HepG2 (cell line): ENCODE data around the gene PRDX2. TPM values are rescaled to one million over a fixed set of nuclear protein-coding genes. Genes with fewer than 3 reads are reported as not detected.

Source experiments
- AGO2 ChIP-seq: fragments of 200-400 bp; formaldehyde crosslinking; optimal IDR thresholded peaks from 2 replicates; pipeline ENCODE3; 2017; ENCODE audit warnings: mild to moderate bottlenecking, low read depth, low read length, moderate library complexity
- CHCHD3 ChIP-seq: sonication (generic); formaldehyde crosslinking; IDR thresholded peaks from 2 replicates; pipeline ENCODE4 v1.8.0; 2022; ENCODE audit warnings: mild to moderate bottlenecking, missing genetic modification reagents, moderate library complexity
- HDAC6 ChIP-seq: fragments of 200-600 bp; sonication (generic); IDR thresholded peaks from 2 replicates; pipeline ENCODE4 v1.7.0; 2017; ENCODE audit warnings: mild to moderate bottlenecking, antibody characterized with exemption, low read length, low read depth
- NFE2L2 ChIP-seq: fragments of 150-350 bp; IDR thresholded peaks from 2 replicates; pipeline ENCODE4 v1.6.1; 2014; ENCODE audit warnings: low read length
- NFRKB ChIP-seq: fragments of 450-650 bp; IDR thresholded peaks from 2 replicates; pipeline ENCODE4 v1.6.1; 2017
- PHF5A ChIP-seq: IDR thresholded peaks from one replicate; pipeline ENCODE4 v1.6.1; 2018; ENCODE audit warnings: low read depth, missing genetic modification reagents; ENCODE audit not compliant: unreplicated experiment
- PRMT3 ChIP-seq: sonication (generic); formaldehyde crosslinking; IDR thresholded peaks from 2 replicates; pipeline ENCODE4 v1.8.1; 2022; ENCODE audit warnings: low read depth, mild to moderate bottlenecking, moderate library complexity, missing genetic modification reagents, borderline replicate concordance
- ZMYM4 ChIP-seq: sonication (generic); formaldehyde crosslinking; IDR thresholded peaks from 2 replicates; pipeline ENCODE4 v1.8.1; 2023; ENCODE audit warnings: mild to moderate bottlenecking, missing genetic modification reagents
- ZNF101 ChIP-seq: sonication (generic); formaldehyde crosslinking; IDR thresholded peaks from 2 replicates; pipeline ENCODE4 v1.4.0; 2020; ENCODE audit warnings: mild to moderate bottlenecking, low read depth, missing genetic modification reagents, borderline replicate concordance
- ZNF350 ChIP-seq: sonication (generic); formaldehyde crosslinking; IDR thresholded peaks from 2 replicates; pipeline ENCODE4 v1.4.0; 2020; ENCODE audit warnings: mild to moderate bottlenecking, low read depth, missing genetic modification reagents, borderline replicate concordance
- ZNF468 ChIP-seq: sonication (generic); formaldehyde crosslinking; IDR thresholded peaks from 2 replicates; pipeline ENCODE4 v1.8.0; 2022; ENCODE audit warnings: mild to moderate bottlenecking, moderate library complexity, missing genetic modification reagents
- ZNF552 ChIP-seq: sonication (generic); formaldehyde crosslinking; IDR thresholded peaks from 2 replicates; pipeline ENCODE4 v1.9.0; 2022; ENCODE audit warnings: missing genetic modification reagents, mild to moderate bottlenecking, borderline replicate concordance
- ZSCAN31 ChIP-seq: sonication (generic); formaldehyde crosslinking; IDR thresholded peaks from 2 replicates; pipeline ENCODE4 v1.5.0; 2020; ENCODE audit warnings: low read depth, mild to moderate bottlenecking, missing genetic modification reagents
- polyA plus RNA-seq, 8 experiments: library from polyadenylated mRNA; depleted of rRNA in 3 of 8; stranded (reverse) in 7 of 8; unstranded in 1 of 8; fragments of >200 nt; fragmentation: Illumina TruSeq in 4 of 8; extraction: Trizol in 4 of 8; gene quantifications; 2 replicates each; pipeline versions ENCODE4 v1.2.1 to v1.2.3, GENCODE V29; 2011 to 2016; ENCODE audit warnings: low read depth in 4 of 8, missing spikeins in 1 of 8, mixed read lengths in 1 of 8; ENCODE audit not compliant: insufficient read depth in 1 of 8
- total RNA-seq, 5 experiments: library from RNA; depleted of rRNA; stranded (reverse); fragments of >200 nt; fragmentation: Illumina TruSeq; extraction: Trizol; gene quantifications; 2 replicates each; pipeline ENCODE4 v1.2.3, GENCODE V29; 2016; ENCODE audit warnings: low read depth in 1 of 5
- TF ChIP-seq, protein P1 (sequence below): sonication (generic); formaldehyde crosslinking; IDR thresholded peaks from 2 replicates; pipeline ENCODE4 v1.8.0; 2022; ENCODE audit warnings: mild to moderate bottlenecking, missing genetic modification reagents
- TF ChIP-seq, protein P2 (sequence below): sonication (generic); formaldehyde crosslinking; IDR thresholded peaks from 2 replicates; pipeline ENCODE4 v1.5.1; 2020; ENCODE audit warnings: missing genetic modification reagents, mild to moderate bottlenecking, borderline replicate concordance
- TF ChIP-seq, protein P3 (sequence below): sonication (generic); formaldehyde crosslinking; IDR thresholded peaks from 2 replicates; pipeline ENCODE4 v1.4.0; 2020; ENCODE audit warnings: missing genetic modification reagents
- TF ChIP-seq, protein P4 (sequence below): sonication (generic); formaldehyde crosslinking; IDR thresholded peaks from 2 replicates; pipeline ENCODE4 v1.4.0; 2020; ENCODE audit warnings: mild to moderate bottlenecking, missing genetic modification reagents
- TF ChIP-seq, protein P5 (sequence below): sonication (generic); formaldehyde crosslinking; IDR thresholded peaks from 2 replicates; pipeline ENCODE4 v1.5.0; 2020; ENCODE audit warnings: missing genetic modification reagents
- TF ChIP-seq, protein P6 (sequence below): sonication (generic); formaldehyde crosslinking; IDR thresholded peaks from 2 replicates; pipeline ENCODE4 v1.8.1; 2022; ENCODE audit warnings: low read depth, mild to moderate bottlenecking, missing genetic modification reagents

PRDX2 gene
- total and polyA plus RNA-seq, 2 of the 13 experiments (the other 11 are each of a cell fraction or from before 2014, with no cell fraction given) = 218 to 381 TPM

DNA sequence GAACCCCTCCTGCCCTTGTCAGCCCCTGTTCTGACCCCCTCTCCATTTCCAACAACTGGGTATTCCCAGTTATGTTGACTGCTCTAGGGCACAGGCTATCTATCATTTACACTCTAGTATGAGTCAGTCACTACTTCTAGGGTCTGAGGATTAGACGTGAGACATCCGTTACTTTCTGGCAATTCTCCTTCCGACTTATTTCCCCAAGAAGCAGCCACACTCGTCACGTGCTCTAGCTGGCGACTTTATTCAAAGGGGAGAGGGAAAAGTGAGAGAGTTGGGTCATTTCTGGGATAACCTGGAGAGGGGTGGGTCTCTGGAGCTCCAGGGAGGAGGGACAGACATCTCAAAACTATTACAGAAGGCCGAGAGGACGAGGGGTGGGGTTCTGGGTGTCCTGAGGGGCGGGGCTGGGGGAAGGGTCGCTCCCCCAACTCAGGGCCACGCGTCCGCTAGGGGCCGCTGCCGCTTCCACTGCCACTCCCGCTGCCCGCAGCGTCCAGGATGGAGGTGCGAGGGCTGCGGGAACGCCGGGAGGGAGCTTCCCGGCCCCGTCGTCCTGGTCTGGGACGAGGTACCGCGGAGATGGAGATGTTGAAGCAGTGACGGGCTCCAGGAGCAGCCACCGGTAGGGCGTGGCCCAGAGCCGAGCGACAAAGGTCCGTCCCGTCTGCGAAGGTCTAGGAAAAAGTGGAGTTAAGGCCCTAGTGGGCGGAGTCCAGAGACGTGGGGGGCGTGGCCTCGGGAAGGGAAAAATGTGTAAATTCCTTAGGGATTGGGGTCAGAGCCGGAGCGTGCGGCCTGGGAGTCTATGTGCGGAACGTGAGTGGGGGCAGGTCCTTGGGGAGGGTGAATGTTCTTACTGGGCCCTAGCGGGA is 23.9 kb upstream of the PRDX2 start (continued):
- TF ChIP-seq, protein P1, sequence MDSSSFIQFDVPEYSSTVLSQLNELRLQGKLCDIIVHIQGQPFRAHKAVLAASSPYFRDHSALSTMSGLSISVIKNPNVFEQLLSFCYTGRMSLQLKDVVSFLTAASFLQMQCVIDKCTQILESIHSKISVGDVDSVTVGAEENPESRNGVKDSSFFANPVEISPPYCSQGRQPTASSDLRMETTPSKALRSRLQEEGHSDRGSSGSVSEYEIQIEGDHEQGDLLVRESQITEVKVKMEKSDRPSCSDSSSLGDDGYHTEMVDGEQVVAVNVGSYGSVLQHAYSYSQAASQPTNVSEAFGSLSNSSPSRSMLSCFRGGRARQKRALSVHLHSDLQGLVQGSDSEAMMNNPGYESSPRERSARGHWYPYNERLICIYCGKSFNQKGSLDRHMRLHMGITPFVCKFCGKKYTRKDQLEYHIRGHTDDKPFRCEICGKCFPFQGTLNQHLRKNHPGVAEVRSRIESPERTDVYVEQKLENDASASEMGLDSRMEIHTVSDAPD (CRISPR knock-in tag) = no peak
- TF ChIP-seq ZSCAN31 (CRISPR knock-in tag) = no peak
- TF ChIP-seq, protein P2, sequence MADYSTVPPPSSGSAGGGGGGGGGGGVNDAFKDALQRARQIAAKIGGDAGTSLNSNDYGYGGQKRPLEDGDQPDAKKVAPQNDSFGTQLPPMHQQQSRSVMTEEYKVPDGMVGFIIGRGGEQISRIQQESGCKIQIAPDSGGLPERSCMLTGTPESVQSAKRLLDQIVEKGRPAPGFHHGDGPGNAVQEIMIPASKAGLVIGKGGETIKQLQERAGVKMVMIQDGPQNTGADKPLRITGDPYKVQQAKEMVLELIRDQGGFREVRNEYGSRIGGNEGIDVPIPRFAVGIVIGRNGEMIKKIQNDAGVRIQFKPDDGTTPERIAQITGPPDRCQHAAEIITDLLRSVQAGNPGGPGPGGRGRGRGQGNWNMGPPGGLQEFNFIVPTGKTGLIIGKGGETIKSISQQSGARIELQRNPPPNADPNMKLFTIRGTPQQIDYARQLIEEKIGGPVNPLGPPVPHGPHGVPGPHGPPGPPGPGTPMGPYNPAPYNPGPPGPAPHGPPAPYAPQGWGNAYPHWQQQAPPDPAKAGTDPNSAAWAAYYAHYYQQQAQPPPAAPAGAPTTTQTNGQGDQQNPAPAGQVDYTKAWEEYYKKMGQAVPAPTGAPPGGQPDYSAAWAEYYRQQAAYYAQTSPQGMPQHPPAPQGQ (CRISPR knock-in tag) = no peak
- TF ChIP-seq ZNF468 = no peak
- no peak for TF ChIP-seq NFRKB
- TF ChIP-seq, protein P3, sequence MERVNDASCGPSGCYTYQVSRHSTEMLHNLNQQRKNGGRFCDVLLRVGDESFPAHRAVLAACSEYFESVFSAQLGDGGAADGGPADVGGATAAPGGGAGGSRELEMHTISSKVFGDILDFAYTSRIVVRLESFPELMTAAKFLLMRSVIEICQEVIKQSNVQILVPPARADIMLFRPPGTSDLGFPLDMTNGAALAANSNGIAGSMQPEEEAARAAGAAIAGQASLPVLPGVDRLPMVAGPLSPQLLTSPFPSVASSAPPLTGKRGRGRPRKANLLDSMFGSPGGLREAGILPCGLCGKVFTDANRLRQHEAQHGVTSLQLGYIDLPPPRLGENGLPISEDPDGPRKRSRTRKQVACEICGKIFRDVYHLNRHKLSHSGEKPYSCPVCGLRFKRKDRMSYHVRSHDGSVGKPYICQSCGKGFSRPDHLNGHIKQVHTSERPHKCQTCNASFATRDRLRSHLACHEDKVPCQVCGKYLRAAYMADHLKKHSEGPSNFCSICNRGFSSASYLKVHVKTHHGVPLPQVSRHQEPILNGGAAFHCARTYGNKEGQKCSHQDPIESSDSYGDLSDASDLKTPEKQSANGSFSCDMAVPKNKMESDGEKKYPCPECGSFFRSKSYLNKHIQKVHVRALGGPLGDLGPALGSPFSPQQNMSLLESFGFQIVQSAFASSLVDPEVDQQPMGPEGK (CRISPR knock-in tag) = peak; percentile 87
- no peak for TF ChIP-seq PHF5A (CRISPR knock-in tag)
- TF ChIP-seq PRMT3 (CRISPR knock-in tag) = no peak
- no peak for TF ChIP-seq CHCHD3 (CRISPR knock-in tag)
- TF ChIP-seq ZNF101 (CRISPR knock-in tag) = no peak
- TF ChIP-seq ZNF350 = no peak; the same call in 1 of the 2 replicates
- TF ChIP-seq, protein P4, sequence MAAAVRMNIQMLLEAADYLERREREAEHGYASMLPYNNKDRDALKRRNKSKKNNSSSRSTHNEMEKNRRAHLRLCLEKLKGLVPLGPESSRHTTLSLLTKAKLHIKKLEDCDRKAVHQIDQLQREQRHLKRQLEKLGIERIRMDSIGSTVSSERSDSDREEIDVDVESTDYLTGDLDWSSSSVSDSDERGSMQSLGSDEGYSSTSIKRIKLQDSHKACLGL (CRISPR knock-in tag) = no peak
- no peak for TF ChIP-seq HDAC6
- TF ChIP-seq, protein P5, sequence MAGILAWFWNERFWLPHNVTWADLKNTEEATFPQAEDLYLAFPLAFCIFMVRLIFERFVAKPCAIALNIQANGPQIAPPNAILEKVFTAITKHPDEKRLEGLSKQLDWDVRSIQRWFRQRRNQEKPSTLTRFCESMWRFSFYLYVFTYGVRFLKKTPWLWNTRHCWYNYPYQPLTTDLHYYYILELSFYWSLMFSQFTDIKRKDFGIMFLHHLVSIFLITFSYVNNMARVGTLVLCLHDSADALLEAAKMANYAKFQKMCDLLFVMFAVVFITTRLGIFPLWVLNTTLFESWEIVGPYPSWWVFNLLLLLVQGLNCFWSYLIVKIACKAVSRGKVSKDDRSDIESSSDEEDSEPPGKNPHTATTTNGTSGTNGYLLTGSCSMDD (CRISPR knock-in tag) = no peak
- no peak for TF ChIP-seq ZNF552 (CRISPR knock-in tag)
- TF ChIP-seq NFE2L2 = no peak
- TF ChIP-seq, protein P6, sequence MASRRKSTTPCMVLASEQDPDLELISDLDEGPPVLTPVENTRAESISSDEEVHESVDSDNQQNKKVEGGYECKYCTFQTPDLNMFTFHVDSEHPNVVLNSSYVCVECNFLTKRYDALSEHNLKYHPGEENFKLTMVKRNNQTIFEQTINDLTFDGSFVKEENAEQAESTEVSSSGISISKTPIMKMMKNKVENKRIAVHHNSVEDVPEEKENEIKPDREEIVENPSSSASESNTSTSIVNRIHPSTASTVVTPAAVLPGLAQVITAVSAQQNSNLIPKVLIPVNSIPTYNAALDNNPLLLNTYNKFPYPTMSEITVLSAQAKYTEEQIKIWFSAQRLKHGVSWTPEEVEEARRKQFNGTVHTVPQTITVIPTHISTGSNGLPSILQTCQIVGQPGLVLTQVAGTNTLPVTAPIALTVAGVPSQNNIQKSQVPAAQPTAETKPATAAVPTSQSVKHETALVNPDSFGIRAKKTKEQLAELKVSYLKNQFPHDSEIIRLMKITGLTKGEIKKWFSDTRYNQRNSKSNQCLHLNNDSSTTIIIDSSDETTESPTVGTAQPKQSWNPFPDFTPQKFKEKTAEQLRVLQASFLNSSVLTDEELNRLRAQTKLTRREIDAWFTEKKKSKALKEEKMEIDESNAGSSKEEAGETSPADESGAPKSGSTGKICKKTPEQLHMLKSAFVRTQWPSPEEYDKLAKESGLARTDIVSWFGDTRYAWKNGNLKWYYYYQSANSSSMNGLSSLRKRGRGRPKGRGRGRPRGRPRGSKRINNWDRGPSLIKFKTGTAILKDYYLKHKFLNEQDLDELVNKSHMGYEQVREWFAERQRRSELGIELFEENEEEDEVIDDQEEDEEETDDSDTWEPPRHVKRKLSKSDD = no peak
- no peak for TF ChIP-seq AGO2
- TF ChIP-seq ZMYM4 (CRISPR knock-in tag) = no peak
